HG02678 (cell line): ENCODE data around the gene PPP1R12C.

Source experiments
- ATAC-seq: cut with Tn5 transposase; IDR thresholded peaks from one replicate; pipeline ENCODE4 v1.9.1; 2021; ENCODE audit warnings: mild to moderate bottlenecking, moderate library complexity; ENCODE audit not compliant: unreplicated experiment

The PPP1R12C gene

DNA sequence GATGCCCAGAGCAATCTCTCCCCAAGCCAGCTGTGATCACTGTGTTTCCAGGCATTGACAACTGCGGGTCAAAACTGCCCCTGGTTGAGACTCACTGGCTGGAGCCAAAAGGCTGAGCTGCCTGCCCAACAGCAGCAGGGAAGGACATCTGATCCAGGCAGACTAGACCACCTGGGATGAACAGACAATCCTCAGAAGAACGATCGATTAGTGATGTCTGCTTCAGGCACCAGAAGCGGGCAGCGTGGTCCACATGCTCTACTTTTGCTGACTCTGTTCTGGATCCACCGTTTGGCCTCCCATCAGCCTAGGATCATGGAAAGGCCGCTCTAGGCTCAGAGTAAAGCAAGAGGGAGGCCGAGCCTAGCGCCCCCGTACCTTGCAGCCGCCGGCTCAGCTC is 69.5 kb downstream of the PPP1R12C start:
- no peak for ATAC-seq

DNA sequence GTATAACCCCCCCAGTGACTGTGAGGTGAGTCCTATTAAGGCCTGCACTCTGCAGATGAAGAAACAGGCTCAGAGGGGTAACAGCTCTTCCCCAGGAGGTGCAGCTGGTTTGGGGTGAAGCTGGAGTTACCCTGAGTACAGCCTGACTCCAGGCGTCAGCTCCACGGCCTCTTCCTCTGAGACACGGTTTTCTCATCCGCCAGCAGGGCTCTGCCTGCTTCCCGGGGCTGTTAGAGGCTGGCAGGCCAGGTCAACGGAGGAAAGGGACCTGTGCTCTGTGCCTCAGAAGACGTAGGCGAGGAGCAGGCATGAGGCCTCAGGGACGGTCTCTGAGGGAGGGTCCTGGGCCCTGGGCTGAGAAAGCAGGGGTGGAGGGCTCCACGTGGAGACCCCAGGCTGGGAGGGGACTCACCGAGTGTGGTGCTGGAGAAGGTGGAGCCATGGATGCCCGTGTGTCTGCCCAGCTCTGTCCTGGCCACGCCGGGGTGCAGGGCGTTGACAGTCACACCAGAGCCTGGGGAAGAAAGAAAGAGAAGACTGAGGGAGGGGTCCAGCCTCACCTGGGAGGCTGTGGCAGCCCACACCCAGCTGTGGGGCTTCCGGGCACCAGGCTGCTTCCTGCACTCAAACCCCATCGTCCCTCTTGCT is 70.3 kb downstream of the PPP1R12C start:
- no peak for ATAC-seq

DNA sequence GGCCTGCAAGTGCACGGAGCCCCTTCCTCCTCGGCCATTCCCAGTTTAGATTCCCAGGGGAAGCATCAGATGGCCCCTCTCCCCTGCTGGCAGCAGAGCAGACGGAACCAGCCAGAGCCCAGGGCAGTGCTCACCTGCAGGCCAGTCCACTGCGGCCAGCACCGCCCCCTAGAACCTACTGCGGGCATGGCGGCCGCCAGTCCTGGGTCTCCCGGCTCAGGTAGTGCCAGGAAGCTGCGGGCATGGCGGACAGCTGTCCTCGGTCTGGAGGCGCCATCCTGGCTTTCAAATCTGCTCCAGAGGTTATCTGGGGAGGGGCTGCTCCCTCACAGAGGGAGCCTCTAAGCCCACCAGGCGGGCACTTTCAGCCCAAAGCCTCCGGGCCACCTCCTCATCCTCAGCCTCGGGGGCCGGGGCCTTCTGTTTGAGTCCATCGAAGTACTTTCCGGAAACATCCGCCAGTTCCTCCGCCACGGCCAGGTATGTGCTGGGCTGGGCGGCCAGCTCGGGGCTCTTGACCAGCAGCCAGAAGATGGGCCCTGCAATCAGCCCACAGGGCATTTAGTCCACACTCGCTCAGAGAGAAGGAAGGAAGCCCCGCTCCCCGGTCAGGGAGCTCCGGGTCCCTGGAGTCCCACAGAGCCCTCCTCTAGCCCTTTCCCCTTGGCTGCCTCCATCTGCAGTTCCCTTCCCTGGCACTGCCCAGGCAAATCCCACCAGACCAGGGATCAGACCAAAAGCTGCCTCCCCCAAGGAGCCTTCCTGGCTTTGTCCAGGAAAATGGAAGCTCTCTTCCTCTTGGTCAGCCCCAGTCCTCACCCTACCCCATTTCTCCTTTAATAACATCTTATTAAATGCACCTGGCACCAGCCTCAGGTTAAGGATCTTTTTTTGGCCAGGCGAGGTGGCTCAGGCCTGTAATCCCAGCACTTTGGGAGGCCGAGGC is 72.4 kb downstream of the PPP1R12C start:
- no peak for ATAC-seq

GRCh38 chr19:55044286-55044685 is 73.2 kb downstream of the PPP1R12C start:
- ATAC-seq, result no peak

- no peak for ATAC-seq
Measured at GRCh38 chr19:55042688-55043087, 74.7 kb downstream of the PPP1R12C start.

- ATAC-seq, result no peak
Measured at GRCh38 chr19:55042344-55042678, 75.1 kb downstream of the PPP1R12C start.

GRCh38 chr19:55041627-55042343 is 75.7 kb downstream of the PPP1R12C start:
- ATAC-seq, result no peak

DNA sequence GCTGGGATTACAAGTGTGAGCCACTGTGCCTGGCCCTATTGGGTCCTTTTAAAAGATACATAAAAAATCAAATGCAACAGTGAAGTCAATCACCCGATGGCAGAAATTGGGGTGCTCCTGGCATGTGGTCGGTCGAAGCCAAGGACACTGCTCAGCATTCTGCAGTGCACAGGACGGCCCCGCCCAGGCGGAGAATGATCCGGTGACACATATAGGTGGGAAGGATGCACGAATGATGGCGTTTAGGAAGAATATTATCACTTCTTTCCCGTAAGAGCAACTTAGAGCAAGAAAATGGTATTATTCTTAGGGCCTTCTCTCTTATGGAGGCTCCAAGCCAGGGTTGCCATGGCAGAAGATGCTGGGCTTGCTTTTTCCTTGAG is 76.2 kb downstream of the PPP1R12C start:
- no peak for ATAC-seq
